GM12801 (cell line): ENCODE data around the gene TNS3.

Experiments used
- CTCF ChIP-seq: IDR thresholded peaks from one replicate; pipeline ENCODE4 v1.5.1; 2011; ENCODE audit warnings: control low read depth; ENCODE audit not compliant: insufficient read length; ENCODE audit errors: extremely low read depth

TNS3 gene

DNA sequence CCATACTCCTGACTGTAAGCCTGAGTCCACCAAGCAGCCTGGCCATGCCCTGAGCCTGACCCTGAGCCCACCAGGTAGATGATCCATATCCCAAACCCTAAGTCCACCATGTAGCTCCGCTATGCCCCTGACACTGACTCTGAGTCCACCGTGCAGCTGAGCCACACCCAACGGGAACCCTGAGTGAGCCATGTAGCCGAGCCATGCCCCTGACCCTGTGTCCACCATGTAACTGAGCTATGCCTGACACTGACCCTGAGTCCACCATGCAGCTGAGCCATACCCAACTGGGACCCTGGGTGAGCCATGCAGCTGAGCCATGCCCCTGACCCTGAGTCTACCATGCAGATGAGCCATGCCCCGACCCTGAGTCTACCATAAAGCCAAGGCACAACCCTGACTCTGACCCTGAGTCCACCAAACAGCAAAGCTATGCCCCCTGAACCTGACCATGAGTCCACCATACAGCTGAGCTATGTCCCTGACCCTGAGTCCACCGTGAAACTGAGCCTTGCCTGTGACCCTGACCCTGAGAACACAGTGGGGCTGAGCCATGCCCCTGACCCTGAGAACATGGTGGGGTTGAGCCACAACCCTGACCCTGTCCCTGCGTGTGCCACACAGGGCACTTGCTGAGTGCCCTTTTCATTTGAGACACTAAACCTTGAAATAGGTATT, 299.8 kb downstream of the TNS3 start:
- no peak for TF ChIP-seq CTCF

DNA sequence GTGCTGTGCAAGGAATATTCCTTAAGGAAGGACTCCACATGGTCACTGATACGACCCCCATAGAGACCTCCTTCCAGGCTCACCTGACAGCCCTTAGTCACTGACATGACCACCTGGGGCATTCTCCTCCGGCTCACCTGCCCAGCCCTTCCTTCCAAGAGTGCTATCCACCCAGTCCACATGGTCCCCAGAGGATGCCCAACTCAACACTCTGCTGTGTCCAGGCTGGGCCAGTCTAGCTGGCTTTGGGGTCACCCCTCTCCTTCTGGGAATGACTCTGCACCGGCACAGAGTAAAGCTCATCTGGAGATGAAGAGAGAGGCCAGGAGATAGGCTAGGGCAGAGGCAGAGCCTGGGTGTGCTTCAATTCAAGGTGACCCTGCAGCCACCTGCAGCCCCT, 300.8 kb downstream of the TNS3 start:
- no peak for TF ChIP-seq CTCF

- no peak for TF ChIP-seq CTCF
These were observed 301.8 kb downstream of the TNS3 start for GRCh38 chr7:47280114-47280513.

DNA sequence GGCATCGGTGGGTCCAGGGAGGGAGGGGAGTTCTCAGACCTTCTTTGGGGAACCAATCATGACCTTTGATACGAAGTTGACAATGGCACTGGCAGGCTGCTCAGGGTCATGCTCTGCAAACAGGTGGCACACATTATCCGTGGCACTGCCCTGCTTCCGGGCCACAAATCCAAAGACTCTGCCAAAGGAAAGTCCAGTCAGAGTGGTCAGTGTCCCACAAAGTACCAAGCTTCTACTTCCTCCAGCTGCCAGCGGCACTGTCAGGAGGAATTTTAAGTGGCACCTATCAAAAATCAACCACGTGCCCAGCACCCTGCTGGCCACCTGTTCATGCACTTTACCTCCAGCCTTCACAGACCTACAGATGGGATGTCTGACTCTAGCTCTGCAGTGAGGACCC, 303.9 kb downstream of the TNS3 start:
- no peak for TF ChIP-seq CTCF

GRCh38 chr7:47277321-47277781, 304.6 kb downstream of the TNS3 start:
- no peak for TF ChIP-seq CTCF

- TF ChIP-seq CTCF, result no peak
These were observed 307.7 kb downstream of the TNS3 start for GRCh38 chr7:47273974-47274766.

GRCh38 chr7:47273088-47273487, 308.8 kb downstream of the TNS3 start:
- no peak for TF ChIP-seq CTCF
